ENCODE measurements around the gene MDFIC.

- TF ChIP-seq, protein P1, sequence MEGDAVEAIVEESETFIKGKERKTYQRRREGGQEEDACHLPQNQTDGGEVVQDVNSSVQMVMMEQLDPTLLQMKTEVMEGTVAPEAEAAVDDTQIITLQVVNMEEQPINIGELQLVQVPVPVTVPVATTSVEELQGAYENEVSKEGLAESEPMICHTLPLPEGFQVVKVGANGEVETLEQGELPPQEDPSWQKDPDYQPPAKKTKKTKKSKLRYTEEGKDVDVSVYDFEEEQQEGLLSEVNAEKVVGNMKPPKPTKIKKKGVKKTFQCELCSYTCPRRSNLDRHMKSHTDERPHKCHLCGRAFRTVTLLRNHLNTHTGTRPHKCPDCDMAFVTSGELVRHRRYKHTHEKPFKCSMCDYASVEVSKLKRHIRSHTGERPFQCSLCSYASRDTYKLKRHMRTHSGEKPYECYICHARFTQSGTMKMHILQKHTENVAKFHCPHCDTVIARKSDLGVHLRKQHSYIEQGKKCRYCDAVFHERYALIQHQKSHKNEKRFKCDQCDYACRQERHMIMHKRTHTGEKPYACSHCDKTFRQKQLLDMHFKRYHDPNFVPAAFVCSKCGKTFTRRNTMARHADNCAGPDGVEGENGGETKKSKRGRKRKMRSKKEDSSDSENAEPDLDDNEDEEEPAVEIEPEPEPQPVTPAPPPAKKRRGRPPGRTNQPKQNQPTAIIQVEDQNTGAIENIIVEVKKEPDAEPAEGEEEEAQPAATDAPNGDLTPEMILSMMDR (IDR thresholded peaks at IDR 0.05): no peak
- TF ChIP-seq POLR2AphosphoS5 (IDR thresholded peaks at IDR 0.05): no peak
Observed at GRCh38 chr7:114966156-114966555, 44.3 kb downstream of the MDFIC start.

Measured in sigmoid colon (tissue), 4 donors.